DND-41 (cell line): Measurements from ENCODE around the gene RSPRY1.
A peak's percentile ranks its signal among the peaks of the same experiment; 100 is the strongest.

Source experiments
- ATAC-seq: fragments of 200-7000 bp; cut with Tn5 transposase; 3 replicates; pipeline ENCODE4 v1.9.1; 2021; ENCODE audit warnings: low read depth; ENCODE audit not compliant: insufficient read depth
- DNase-seq: peaks from one replicate; pipeline ENCODE4 v3.0.0-alpha.2; 2020
- H2AFZ ChIP-seq: 2 replicates; pipeline ENCODE4 v1.6.0; 2012; ENCODE audit warnings: low read depth, low read length
- H3K27ac ChIP-seq: 2 replicates; pipeline ENCODE4 v1.5.1; 2012; ENCODE audit warnings: low read length, inconsistent platforms
- H3K27me3 ChIP-seq: fragments of 200-600 bp; sonication (generic); 2 replicates; pipeline ENCODE4 v1.6.0; 2012; ENCODE audit warnings: low read length, mild to moderate bottlenecking, inconsistent platforms; ENCODE audit not compliant: insufficient read depth, poor library complexity
- H3K36me3 ChIP-seq: 2 replicates; pipeline ENCODE4 v1.5.1; 2012; ENCODE audit warnings: low read length, inconsistent platforms; ENCODE audit not compliant: insufficient read depth
- H3K4me1 ChIP-seq: 2 replicates; pipeline ENCODE4 v1.5.1; 2012; ENCODE audit warnings: mild to moderate bottlenecking, low read length; ENCODE audit not compliant: insufficient read depth
- H3K4me2 ChIP-seq: 2 replicates; pipeline ENCODE4 v1.6.0; 2012; ENCODE audit warnings: mild to moderate bottlenecking, moderate library complexity, low read length, inconsistent platforms; ENCODE audit not compliant: insufficient read depth
- H3K4me3 ChIP-seq, 2 experiments: fragments of 200-600 bp in 1 of 2; shearing (Covaris generic) in 1 of 2; 2 replicates each; pipeline ENCODE4 v1.5.1; 2012 to 2016; ENCODE audit warnings: inconsistent platforms in 2 of 2, low read length in 2 of 2, mild to moderate bottlenecking in 2 of 2, low read depth in 1 of 2, moderate library complexity in 1 of 2
- H3K79me2 ChIP-seq: 2 replicates; pipeline ENCODE4 v1.6.0; 2012; ENCODE audit warnings: low read length, inconsistent platforms; ENCODE audit not compliant: insufficient read depth
- H3K9ac ChIP-seq: 2 replicates; pipeline ENCODE4 v1.6.0; 2012; ENCODE audit warnings: low read depth, mild to moderate bottlenecking, inconsistent platforms, low read length, moderate library complexity
- H3K9me3 ChIP-seq: 2 replicates; pipeline ENCODE4 v1.5.1; 2012; ENCODE audit warnings: low read length, moderate library complexity, mild to moderate bottlenecking, inconsistent platforms; ENCODE audit not compliant: insufficient read depth, severe bottlenecking
- H4K20me1 ChIP-seq: 2 replicates; pipeline ENCODE4 v1.6.0; 2012; ENCODE audit warnings: low read length; ENCODE audit not compliant: insufficient read depth
- CTCF ChIP-seq: IDR thresholded peaks from 2 replicates; pipeline ENCODE4 v1.5.1; 2012; ENCODE audit warnings: borderline replicate concordance, low read length, moderate library complexity, mild to moderate bottlenecking; ENCODE audit not compliant: poor library complexity, severe bottlenecking; ENCODE audit errors: extremely low read depth
- EZH2 ChIP-seq: IDR thresholded peaks from 3 replicates; pipeline ENCODE4 v1.6.1; 2012; ENCODE audit warnings: borderline replicate concordance, low read depth, mild to moderate bottlenecking, moderate library complexity, low read length, inconsistent platforms; ENCODE audit not compliant: severe bottlenecking

Gene RSPRY1

GRCh38 chr16:57245472-57246113 is 59.5 kb downstream of the RSPRY1 start:
- no peaks in the 10 kb centered on the region for H3K9me3 ChIP-seq
- H3K4me3 ChIP-seq: peak overlapping the region; percentile 84 to 87
- TF ChIP-seq CTCF (no peak), EZH2 (no peak)
- H3K27me3 ChIP-seq: no peaks in the 10 kb centered on the region
- H2AFZ ChIP-seq: peak overlapping the region; percentile 84
- DNase-seq (no peak), ATAC-seq (peak; percentile 27)
- H4K20me1 ChIP-seq: no peaks in the 10 kb centered on the region
- H3K4me2 ChIP-seq: peak overlapping the region; percentile 74
- no peaks in the 10 kb centered on the region for H3K79me2 ChIP-seq
- peak overlapping the region; percentile 76 for H3K9ac ChIP-seq
- H3K4me1 ChIP-seq: peaks cover 19% of the 10 kb centered on the region
- peaks cover 13% of the 10 kb centered on the region for H3K36me3 ChIP-seq
- H3K27ac ChIP-seq: peak overlapping the region; percentile 62

- Histone ChIP-seq H3K27ac (no peak overlapping the region), H3K9ac (no peak overlapping the region), H3K79me2 (no peaks in the 10 kb centered on the region), H3K4me1 (no peaks in the 10 kb centered on the region; the same call in 1 of the 2 replicates), H2AFZ (no peak overlapping the region), H3K4me2 (no peak overlapping the region), H3K36me3 (peaks cover 39% of the 10 kb centered on the region), H3K4me3 (no peak overlapping the region), H4K20me1 (no peaks in the 10 kb centered on the region), H3K9me3 (peaks cover 7% of the 10 kb centered on the region), H3K27me3 (no peaks in the 10 kb centered on the region)
- TF ChIP-seq CTCF (no peak), EZH2 (no peak)
- DNase-seq (no peak), ATAC-seq (no peak)
Measured at GRCh38 chr16:57251352-57251751, 65.2 kb downstream of the RSPRY1 start.

GRCh38 chr16:57252148-57252721 is 66.1 kb downstream of the RSPRY1 start:
- Histone ChIP-seq H3K4me2 (no peak overlapping the region), H3K9me3 (peaks cover 7% of the 10 kb centered on the region), H3K36me3 (peaks cover 39% of the 10 kb centered on the region), H3K4me1 (no peaks in the 10 kb centered on the region), H3K79me2 (no peaks in the 10 kb centered on the region), H4K20me1 (no peaks in the 10 kb centered on the region), H3K4me3 (no peak overlapping the region), H2AFZ (no peak overlapping the region), H3K9ac (no peak overlapping the region), H3K27ac (no peak overlapping the region), H3K27me3 (no peaks in the 10 kb centered on the region)
- DNase-seq (peak; percentile 20), ATAC-seq (no peak)
- TF ChIP-seq CTCF (no peak), EZH2 (no peak)
